Epithelial cell of esophagus (primary cell): ENCODE results near the gene HACD2.

Experiments used
- DNase-seq: peaks from one replicate; pipeline ENCODE4 v3.0.0; 2010; ENCODE audit warnings: low read depth
- H3K4me3 ChIP-seq: 2 replicates; pipeline ENCODE4 v1.5.1; 2011; ENCODE audit warnings: mild to moderate bottlenecking, low read length, control low read depth
- TF ChIP-seq, protein P1 (sequence below): IDR thresholded peaks from 2 replicates; pipeline ENCODE4 v1.5.1; 2011; ENCODE audit warnings: low read depth, mild to moderate bottlenecking, low read length, control low read depth, inconsistent platforms; ENCODE audit not compliant: insufficient read depth; ENCODE audit errors: missing control alignments

The HACD2 gene

DNA sequence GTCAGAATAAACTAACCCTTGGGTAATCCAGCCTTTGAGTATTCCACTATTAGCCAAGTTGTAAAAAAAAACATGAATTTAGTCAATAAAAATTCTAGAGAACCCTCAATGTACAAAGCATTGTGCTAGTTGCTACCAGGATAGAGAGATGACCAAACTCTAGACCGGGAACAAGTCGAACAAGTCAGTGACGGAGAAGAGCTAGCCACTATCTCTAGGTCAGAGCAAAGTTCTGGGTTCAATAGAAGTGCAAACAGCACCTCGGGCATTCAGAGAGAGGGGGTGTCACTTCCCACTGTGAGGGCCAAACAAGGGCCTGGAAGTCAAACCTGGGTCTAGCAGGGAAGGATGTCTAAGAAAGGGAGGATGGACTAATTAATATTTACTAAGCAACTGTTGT is 133.7 kb downstream of the HACD2 start:
- TF ChIP-seq, protein P1, sequence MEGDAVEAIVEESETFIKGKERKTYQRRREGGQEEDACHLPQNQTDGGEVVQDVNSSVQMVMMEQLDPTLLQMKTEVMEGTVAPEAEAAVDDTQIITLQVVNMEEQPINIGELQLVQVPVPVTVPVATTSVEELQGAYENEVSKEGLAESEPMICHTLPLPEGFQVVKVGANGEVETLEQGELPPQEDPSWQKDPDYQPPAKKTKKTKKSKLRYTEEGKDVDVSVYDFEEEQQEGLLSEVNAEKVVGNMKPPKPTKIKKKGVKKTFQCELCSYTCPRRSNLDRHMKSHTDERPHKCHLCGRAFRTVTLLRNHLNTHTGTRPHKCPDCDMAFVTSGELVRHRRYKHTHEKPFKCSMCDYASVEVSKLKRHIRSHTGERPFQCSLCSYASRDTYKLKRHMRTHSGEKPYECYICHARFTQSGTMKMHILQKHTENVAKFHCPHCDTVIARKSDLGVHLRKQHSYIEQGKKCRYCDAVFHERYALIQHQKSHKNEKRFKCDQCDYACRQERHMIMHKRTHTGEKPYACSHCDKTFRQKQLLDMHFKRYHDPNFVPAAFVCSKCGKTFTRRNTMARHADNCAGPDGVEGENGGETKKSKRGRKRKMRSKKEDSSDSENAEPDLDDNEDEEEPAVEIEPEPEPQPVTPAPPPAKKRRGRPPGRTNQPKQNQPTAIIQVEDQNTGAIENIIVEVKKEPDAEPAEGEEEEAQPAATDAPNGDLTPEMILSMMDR: no peak
- no peak overlapping the region for H3K4me3 ChIP-seq
- no peak for DNase-seq

DNA sequence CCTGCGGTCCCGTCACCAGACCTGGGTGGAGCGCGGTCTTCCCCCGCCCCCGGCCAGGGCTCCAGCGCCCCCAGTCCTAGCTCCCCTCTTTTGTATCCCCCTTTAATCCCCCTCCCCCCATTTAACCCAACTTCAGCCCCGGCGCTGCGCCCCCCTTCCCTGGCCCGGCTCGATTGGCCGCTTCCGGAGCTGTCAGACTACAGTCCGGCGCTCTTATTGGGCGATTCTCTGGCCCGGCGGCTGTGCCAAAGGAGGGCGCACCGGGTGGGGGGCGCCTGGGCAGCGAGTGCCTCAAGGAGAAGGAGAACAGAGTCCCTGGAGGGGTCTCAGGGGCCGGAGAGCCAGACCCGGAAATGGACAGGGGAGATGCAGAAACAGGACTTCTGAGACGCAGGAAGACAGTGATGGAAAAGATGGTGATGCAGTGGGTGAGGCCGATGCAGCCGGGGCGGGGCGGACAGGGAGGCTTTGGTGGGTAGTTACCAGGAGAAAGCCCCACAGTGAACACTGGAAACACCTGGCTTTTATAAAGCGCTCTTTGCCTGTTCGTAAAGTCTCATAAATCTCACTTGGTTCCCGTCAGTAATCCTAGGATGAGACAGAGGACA is 134.8 kb downstream of the HACD2 start:
- no peak for DNase-seq
- TF ChIP-seq, protein P1: no peak
- peak overlapping the region; percentile 7 for H3K4me3 ChIP-seq

DNA sequence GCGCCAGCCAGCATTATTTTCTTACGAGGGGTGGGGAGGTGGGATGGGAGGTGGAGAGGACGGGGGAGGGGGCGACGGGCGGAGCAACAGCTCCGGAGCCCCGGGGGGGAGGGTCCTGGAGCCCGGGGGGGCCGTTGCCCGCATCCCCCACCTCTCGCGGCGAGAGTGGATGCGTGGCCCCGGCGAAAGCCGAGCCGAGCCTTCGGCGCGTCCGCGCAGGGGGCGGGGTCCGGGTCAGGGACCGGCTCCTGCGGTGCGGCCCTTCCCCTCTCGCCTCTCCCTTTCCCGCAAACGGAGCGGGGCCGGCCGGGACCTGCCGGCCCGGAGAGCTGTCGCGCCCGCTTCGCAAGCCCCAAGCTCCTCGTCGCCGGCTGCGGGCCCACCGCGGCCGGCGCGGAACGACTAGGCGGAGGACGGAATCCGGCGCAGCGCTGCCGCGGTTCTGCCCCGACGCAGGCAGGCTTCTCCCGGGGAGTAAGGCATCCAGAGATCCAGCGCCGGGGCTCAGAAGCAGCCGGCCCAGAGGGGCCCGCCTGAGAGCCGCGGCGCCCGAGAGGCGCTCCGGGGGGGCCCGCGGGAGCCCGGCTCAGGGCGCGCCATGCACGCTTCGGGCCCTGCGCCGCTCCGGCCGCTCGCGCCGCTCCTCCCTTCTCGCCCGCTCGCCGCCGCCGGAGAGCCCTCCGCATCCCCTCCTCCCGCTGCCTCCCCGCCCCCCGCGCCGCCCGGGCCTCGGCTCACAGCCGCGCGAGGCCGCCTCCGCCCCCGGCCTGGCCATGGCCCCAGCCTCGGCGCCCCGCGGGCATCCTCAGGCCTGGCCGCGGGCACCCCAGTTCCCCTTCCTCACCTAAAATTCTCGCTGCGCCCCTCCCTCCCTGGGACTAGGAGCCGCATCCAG is 135.5 kb downstream of the HACD2 start:
- H3K4me3 ChIP-seq: peak overlapping the region; percentile 8
- TF ChIP-seq, protein P1: no peak
- DNase-seq: peak; percentile 11

DNA sequence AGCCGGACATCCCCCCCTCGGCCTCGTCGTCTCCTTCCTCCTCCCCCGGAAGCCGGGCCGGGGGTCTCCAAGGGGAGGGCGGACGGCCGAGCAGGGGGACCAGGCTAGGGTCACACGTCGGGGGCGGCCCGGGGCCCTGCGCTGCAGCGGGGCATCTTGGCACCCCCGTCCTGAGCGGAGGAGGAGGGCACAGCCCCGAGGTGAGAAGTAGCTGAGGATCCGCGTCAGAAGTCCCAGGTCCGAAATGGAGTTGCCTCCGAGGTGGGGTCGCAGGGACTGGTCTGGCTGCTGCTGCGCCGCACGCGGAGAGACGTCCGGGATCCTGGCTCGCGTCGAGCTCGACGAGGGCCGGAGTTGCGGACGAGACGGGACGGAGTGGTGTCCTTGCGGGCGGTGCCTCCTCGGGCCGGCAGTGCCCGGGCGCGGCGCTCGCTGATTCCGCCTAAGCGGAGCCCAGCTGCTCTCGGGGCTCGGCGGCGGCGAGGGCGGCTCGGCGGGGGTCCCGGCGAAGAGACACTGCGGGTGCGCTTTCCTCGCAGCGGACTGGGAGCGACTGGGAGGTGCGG is 136.2 kb downstream of the HACD2 start, which contains the start of gene ADCY5:
Gene ADCY5, minus strand, starts transcription at position 555 of the 566 bp plus-strand sequence. Its CDS starts 545 bp downstream, at position 10.
- peak within 1 kb of the TSS; percentile 8 for H3K4me3 ChIP-seq
- TF ChIP-seq, protein P1: no peak
- peak; percentile 7 for DNase-seq

DNA sequence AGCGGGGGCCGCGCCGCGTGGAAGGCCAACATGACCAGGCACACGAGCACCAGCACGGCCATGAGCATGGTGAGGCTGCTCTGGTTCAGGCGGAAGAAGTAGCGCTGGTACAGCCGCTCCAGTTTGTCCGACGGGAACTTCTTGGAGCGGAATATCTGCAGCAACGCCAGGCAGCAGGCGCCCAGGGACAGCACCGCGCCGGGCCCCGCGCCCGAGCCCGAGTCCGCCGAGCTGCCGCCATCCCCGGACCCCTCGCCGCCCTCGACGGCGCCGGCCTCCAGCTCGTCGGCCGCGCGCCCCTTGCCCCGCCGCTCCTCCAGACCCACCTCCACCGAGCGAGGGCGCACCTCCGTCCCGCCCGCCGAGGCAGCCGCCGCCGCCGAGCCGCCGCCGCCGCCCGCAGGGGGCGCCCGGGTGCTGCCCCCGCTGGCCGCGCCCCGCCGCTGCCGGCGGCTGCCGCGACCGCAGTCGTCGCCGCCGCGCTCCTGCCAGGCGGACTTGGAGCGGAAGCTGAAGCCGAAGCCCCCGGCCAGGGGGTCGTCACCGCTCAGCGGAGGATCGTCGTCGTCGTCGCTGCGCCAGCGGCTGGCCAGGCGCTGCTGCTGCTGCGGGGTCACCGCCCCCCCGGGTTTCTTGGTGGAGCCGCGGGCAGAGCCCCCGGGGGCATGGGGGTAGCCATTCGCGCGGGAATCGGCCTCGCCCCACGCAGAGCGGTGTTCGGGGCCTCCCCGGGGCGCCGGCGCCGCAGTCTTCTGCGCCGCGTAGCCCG is 136.9 kb downstream of the HACD2 start:
- H3K4me3 ChIP-seq: no peak overlapping the region
- DNase-seq: peak; percentile 33
- TF ChIP-seq, protein P1: no peak

DNA sequence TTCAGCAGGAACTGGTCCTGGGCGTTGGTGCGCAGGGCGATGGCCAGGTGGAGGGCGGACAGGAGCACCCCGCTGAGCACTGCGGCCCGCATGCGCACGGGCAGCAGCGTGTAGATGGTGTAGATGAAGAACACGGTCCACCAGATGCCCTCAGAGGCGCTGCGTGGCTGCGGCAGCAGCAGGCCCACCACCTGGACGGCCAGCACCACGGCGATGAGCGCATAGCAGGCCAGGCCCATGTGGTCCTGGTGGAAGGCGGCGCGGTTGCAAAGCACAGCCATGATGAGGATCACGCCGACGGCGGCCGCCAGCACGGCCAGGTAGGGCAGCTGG is 137.5 kb downstream of the HACD2 start:
- DNase-seq: no peak
- H3K4me3 ChIP-seq: no peak overlapping the region
- TF ChIP-seq, protein P1: no peak
